Choroid plexus epithelial cell (primary cell): ENCODE measurements around the gene SPC25.

Experiments used
- DNase-seq: peaks from one replicate; pipeline ENCODE4 v3.0.0-alpha.2; 2010; ENCODE audit warnings: low read depth
- H3K4me3 ChIP-seq: 2 replicates; pipeline ENCODE4 v1.5.1; 2011; ENCODE audit warnings: low read depth, mild to moderate bottlenecking, control low read depth, low read length, moderate library complexity
- CTCF ChIP-seq: conservative IDR thresholded peaks from 2 replicates; pipeline ENCODE4 v1.5.1; 2011; ENCODE audit warnings: low read depth, mild to moderate bottlenecking, control low read depth, inconsistent platforms, low read length, moderate library complexity

The SPC25 gene

DNA sequence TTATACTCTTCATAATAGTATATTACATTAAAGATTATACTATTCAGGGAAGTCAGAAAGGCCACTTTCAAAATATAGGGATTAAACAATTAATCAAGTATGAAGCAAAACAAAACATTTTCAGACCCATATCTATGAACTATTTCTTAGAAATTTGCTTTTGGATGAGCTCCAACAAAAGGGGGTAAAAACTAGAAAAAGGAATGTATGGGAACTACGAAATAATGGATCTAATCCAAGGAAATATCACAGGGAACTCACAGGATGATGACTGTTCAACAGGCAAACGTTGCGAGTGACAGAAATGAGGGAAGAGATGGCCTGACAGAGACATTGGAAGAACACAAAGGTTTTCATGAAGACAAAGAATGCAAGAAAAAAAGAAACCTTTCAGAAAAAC lies 38.8 kb upstream of the SPC25 start:
- H3K4me3 ChIP-seq = no peak overlapping the region
- no peak for TF ChIP-seq CTCF
- DNase-seq = peak; percentile 27

DNA sequence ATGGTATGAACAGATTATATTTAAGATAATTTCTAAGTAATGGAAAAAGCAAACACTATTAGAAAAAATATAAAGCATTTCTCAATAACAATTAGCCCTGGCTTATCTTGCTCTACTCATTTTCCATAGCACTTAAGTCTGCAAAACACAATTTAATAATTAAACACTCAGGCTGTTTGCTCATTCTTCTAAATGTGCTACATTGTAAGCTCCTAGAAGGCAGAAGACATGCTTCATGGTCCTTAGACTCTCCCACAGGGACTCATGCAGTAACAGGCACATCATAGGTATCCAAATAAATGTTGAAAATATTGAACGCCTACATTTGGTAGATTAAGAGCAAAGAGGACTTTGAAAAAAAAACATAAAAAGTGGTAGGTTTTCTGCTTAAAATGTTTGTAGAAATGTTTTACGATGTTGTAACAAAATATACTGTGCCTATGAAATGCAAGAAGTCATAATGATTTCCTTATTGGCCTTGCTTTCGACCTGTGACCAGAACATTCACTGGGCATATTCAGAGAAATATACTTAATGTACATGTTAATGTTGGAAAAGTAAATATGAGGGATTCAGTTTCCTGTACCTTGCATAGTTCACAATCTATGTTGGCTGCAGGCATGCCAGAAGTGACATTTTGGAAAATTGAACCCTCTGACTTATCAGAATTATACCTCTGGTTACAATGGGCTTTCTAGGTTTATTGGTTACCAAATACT lies 38.0 kb upstream of the SPC25 start:
- TF ChIP-seq CTCF = no peak
- no peak for DNase-seq
- no peak overlapping the region for H3K4me3 ChIP-seq

DNA sequence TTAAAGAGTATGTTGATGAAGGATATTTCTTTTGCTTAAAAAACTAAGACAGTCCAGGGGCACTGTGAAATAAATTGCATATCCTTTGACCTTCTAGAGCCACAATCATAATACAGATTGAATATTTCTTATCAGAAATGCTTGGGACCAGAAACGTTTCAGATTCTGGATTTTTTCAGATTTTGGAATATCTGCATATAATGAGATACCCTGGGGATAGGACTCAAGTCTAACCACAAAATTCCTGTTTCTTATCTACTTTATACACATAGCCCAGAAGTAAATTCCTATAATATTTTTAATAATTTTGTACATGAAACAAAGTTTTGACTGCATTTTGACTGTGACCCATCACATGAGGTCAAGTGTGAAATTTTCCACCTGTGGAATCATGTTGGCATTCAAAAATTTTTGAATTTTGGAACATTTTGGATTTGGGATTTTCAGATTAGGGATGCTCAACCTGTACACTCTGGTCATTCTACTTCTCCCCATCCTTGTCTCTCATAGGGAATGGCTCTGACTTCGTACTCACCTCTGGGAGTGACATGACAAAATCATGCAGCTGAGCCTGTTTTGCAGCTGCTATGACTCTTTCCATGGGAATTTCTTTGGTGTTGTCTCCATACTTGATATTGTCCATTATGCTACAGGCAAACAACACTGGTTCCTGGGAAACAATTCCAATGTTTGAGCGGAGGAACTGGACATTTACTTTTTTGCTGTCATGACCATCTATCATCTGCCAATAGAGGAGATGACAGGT lies 36.6 kb upstream of the SPC25 start:
- DNase-seq = no peak
- no peak for TF ChIP-seq CTCF
- no peak overlapping the region for H3K4me3 ChIP-seq

DNA sequence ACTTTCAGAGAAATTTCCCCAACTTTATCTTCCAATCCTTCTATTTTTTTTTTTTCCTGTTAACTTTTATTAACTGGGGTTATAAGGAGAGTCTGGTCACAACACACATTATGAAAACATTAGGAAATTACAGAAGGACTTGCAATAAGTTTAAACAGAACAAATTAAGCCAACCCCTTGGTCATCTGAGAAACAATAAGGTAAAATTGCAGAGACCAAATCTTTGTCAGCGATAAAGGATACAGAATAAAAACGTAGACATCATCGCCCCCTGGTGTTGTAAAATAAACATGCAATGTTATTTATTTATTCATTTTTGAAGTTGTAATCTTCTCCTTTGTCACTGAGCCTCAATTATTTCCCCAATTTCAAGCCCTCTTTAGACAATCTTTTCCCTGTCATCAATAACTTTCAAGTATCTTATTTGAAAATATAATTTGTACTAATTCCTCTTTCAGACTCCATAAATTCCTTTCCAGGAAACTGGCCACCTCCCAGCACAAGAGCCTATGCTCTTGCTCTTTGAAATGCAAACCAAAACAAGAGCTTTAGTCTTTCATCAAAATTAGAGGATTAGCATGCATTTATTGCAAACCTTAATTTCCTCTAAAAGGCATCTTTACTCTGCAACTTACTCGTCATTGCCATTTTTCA lies 30.4 kb upstream of the SPC25 start:
- peak; percentile 61 for DNase-seq
- peak; percentile 54 for TF ChIP-seq CTCF
- no peak overlapping the region for H3K4me3 ChIP-seq

DNA sequence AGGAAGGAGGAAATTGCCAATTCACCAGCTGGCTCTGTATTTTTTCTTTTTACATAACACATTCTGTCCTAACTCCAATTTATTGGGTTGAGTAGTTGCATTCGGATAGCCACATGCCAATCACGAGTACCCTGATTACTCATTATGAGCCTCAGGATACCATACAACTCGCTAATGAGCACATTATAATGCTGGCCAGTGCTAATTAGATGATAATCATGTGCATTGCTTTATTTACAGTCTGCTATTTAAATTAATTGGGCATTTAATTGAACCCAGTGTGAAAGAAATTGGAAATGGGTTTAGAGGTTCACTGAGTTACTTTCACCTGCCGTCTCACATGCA lies 26.1 kb upstream of the SPC25 start:
- DNase-seq = no peak
- TF ChIP-seq CTCF = no peak

GRCh38 chr2:168915441-168916330 lies 25.5 kb upstream of the SPC25 start:
- no peak for DNase-seq
- TF ChIP-seq CTCF = no peak
- no peak overlapping the region for H3K4me3 ChIP-seq

More for the DNA sequence above, 26.1 kb upstream of the SPC25 start:
- no peak overlapping the region for H3K4me3 ChIP-seq
